HepG2 (cell line): ENCODE results near the gene PRDX3. TPM values are rescaled to one million over a fixed set of nuclear protein-coding genes. Genes with fewer than 3 reads are reported as not detected.

Experiments used
- BRD4 ChIP-seq: sonication (generic); formaldehyde crosslinking; IDR thresholded peaks from 2 replicates; pipeline ENCODE4 v1.4.0; 2020; ENCODE audit warnings: missing genetic modification reagents
- DNMT3B ChIP-seq: conservative IDR thresholded peaks from 2 replicates; pipeline ENCODE4 v1.6.1; 2016; ENCODE audit warnings: missing biosample characterization, control low read depth
- JUND ChIP-seq: sonication (generic); formaldehyde crosslinking; IDR thresholded peaks from 2 replicates; pipeline ENCODE4 v1.8.0; 2022; ENCODE audit warnings: mild to moderate bottlenecking, missing genetic modification reagents
- TEAD2 ChIP-seq: sonication (generic); formaldehyde crosslinking; IDR thresholded peaks from 2 replicates; pipeline ENCODE4 v1.9.0; 2021; ENCODE audit warnings: missing genetic modification reagents
- TEAD3 ChIP-seq: optimal IDR thresholded peaks from 2 replicates; pipeline ENCODE3; 2016; ENCODE audit warnings: borderline replicate concordance
- ZNF124 ChIP-seq: sonication (generic); formaldehyde crosslinking; IDR thresholded peaks from 2 replicates; pipeline ENCODE4 v1.4.0; 2020; ENCODE audit warnings: missing genetic modification reagents
- ZNF335 ChIP-seq: sonication (generic); formaldehyde crosslinking; IDR thresholded peaks from 2 replicates; pipeline ENCODE4 v1.4.0; 2020; ENCODE audit warnings: missing genetic modification reagents
- ZNF44 ChIP-seq: sonication (generic); formaldehyde crosslinking; IDR thresholded peaks from 2 replicates; pipeline ENCODE4 v1.5.1; 2020; ENCODE audit warnings: mild to moderate bottlenecking, missing genetic modification reagents
- ZNF841 ChIP-seq: sonication (generic); formaldehyde crosslinking; IDR thresholded peaks from 2 replicates; pipeline ENCODE4 v1.8.1; 2023; ENCODE audit warnings: missing genetic modification reagents, borderline replicate concordance
- polyA plus RNA-seq, 8 experiments: library from polyadenylated mRNA; depleted of rRNA in 3 of 8; stranded (reverse) in 7 of 8; unstranded in 1 of 8; fragments of >200 nt; fragmentation: Illumina TruSeq in 4 of 8; extraction: Trizol in 4 of 8; gene quantifications; 2 replicates each; pipeline versions ENCODE4 v1.2.1 to v1.2.3, GENCODE V29; 2011 to 2016; ENCODE audit warnings: low read depth in 4 of 8, missing spikeins in 1 of 8, mixed read lengths in 1 of 8; ENCODE audit not compliant: insufficient read depth in 1 of 8
- total RNA-seq, 5 experiments: library from RNA; depleted of rRNA; stranded (reverse); fragments of >200 nt; fragmentation: Illumina TruSeq; extraction: Trizol; gene quantifications; 2 replicates each; pipeline ENCODE4 v1.2.3, GENCODE V29; 2016; ENCODE audit warnings: low read depth in 1 of 5
- TF ChIP-seq, protein P1 (sequence below): sonication (generic); formaldehyde crosslinking; IDR thresholded peaks from 2 replicates; pipeline ENCODE4 v1.9.0; 2021; ENCODE audit warnings: missing genetic modification reagents, borderline replicate concordance
- TF ChIP-seq, protein P2 (sequence below): sonication (generic); formaldehyde crosslinking; IDR thresholded peaks from one replicate; pipeline ENCODE4 v1.5.1; 2020; ENCODE audit warnings: mild to moderate bottlenecking, missing genetic modification reagents; ENCODE audit errors: not compliant biosample characterization
- TF ChIP-seq, protein P3 (sequence below): sonication (generic); formaldehyde crosslinking; IDR thresholded peaks from 2 replicates; pipeline ENCODE4 v1.4.0; 2020; ENCODE audit warnings: missing genetic modification reagents, borderline replicate concordance
- TF ChIP-seq, protein P4 (sequence below): sonication (generic); formaldehyde crosslinking; IDR thresholded peaks from 2 replicates; pipeline ENCODE4 v1.8.1; 2023; ENCODE audit warnings: missing genetic modification reagents, mild to moderate bottlenecking, borderline replicate concordance

The PRDX3 gene
- total and polyA plus RNA-seq, 2 of the 13 experiments (the other 11 are each of a cell fraction or from before 2014, with no cell fraction given) = 407 to 565 TPM

DNA sequence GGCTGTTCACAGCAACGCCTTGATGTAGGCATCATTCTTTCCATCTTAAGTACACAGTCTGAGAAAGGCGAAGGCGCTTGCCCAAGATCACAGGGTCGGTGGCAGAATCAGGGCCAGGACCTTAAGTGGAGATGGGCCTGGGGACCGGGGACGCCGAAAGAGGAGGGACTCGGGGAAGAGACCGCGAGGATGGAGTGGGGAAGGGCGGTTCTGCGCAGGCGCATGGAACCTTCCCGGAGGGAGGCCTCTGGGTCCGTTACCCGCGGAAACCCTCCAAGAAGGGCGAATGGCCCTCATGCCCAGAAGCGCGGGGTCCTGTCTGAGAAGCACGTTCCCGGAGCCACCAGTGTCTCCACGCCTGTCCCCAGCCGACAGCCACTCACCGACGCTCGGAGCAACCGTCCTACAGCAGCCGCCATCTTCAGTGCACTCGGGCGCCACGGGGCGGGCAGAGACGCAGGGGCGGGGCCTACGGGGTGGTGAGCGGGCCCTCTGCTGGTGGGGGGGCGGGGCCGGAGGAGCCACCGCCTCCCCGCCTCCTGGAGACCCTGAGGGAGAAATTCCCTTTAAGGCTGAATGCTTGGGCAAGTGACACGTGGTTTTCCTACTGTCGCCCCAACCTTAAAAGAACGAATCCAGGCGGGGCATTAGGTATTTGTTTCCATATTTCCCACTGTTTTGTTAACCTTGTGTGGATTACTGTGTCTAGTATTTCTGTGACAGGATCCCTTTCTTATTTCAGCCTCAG is at the start of gene PRDX3 (continued):
- TF ChIP-seq ZNF44 (CRISPR knock-in tag) (no peak), TEAD2 (0 out of 2 replicates have a peak, but pooled peaks have one; percentile 50), TEAD3 (CRISPR knock-in tag) (peak; percentile 6), BRD4 (CRISPR knock-in tag) (peak; percentile 74; the same call in 1 of the 2 replicates), ZNF124 (CRISPR knock-in tag) (0 out of 2 replicates have a peak, but pooled peaks have one; percentile 69), ZNF335 (CRISPR knock-in tag) (peak; percentile 48), ZNF841 (CRISPR knock-in tag) (no peak), JUND (CRISPR knock-in tag) (no peak; the same call in 1 of the 2 replicates), DNMT3B (CRISPR knock-in tag) (no peak)
- TF ChIP-seq, protein P1, sequence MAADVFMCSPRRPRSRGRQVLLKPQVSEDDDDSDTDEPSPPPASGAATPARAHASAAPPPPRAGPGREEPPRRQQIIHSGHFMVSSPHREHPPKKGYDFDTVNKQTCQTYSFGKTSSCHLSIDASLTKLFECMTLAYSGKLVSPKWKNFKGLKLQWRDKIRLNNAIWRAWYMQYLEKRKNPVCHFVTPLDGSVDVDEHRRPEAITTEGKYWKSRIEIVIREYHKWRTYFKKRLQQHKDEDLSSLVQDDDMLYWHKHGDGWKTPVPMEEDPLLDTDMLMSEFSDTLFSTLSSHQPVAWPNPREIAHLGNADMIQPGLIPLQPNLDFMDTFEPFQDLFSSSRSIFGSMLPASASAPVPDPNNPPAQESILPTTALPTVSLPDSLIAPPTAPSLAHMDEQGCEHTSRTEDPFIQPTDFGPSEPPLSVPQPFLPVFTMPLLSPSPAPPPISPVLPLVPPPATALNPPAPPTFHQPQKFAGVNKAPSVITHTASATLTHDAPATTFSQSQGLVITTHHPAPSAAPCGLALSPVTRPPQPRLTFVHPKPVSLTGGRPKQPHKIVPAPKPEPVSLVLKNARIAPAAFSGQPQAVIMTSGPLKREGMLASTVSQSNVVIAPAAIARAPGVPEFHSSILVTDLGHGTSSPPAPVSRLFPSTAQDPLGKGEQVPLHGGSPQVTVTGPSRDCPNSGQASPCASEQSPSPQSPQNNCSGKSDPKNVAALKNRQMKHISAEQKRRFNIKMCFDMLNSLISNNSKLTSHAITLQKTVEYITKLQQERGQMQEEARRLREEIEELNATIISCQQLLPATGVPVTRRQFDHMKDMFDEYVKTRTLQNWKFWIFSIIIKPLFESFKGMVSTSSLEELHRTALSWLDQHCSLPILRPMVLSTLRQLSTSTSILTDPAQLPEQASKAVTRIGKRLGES (CRISPR knock-in tag) = no peak
- TF ChIP-seq, protein P2, sequence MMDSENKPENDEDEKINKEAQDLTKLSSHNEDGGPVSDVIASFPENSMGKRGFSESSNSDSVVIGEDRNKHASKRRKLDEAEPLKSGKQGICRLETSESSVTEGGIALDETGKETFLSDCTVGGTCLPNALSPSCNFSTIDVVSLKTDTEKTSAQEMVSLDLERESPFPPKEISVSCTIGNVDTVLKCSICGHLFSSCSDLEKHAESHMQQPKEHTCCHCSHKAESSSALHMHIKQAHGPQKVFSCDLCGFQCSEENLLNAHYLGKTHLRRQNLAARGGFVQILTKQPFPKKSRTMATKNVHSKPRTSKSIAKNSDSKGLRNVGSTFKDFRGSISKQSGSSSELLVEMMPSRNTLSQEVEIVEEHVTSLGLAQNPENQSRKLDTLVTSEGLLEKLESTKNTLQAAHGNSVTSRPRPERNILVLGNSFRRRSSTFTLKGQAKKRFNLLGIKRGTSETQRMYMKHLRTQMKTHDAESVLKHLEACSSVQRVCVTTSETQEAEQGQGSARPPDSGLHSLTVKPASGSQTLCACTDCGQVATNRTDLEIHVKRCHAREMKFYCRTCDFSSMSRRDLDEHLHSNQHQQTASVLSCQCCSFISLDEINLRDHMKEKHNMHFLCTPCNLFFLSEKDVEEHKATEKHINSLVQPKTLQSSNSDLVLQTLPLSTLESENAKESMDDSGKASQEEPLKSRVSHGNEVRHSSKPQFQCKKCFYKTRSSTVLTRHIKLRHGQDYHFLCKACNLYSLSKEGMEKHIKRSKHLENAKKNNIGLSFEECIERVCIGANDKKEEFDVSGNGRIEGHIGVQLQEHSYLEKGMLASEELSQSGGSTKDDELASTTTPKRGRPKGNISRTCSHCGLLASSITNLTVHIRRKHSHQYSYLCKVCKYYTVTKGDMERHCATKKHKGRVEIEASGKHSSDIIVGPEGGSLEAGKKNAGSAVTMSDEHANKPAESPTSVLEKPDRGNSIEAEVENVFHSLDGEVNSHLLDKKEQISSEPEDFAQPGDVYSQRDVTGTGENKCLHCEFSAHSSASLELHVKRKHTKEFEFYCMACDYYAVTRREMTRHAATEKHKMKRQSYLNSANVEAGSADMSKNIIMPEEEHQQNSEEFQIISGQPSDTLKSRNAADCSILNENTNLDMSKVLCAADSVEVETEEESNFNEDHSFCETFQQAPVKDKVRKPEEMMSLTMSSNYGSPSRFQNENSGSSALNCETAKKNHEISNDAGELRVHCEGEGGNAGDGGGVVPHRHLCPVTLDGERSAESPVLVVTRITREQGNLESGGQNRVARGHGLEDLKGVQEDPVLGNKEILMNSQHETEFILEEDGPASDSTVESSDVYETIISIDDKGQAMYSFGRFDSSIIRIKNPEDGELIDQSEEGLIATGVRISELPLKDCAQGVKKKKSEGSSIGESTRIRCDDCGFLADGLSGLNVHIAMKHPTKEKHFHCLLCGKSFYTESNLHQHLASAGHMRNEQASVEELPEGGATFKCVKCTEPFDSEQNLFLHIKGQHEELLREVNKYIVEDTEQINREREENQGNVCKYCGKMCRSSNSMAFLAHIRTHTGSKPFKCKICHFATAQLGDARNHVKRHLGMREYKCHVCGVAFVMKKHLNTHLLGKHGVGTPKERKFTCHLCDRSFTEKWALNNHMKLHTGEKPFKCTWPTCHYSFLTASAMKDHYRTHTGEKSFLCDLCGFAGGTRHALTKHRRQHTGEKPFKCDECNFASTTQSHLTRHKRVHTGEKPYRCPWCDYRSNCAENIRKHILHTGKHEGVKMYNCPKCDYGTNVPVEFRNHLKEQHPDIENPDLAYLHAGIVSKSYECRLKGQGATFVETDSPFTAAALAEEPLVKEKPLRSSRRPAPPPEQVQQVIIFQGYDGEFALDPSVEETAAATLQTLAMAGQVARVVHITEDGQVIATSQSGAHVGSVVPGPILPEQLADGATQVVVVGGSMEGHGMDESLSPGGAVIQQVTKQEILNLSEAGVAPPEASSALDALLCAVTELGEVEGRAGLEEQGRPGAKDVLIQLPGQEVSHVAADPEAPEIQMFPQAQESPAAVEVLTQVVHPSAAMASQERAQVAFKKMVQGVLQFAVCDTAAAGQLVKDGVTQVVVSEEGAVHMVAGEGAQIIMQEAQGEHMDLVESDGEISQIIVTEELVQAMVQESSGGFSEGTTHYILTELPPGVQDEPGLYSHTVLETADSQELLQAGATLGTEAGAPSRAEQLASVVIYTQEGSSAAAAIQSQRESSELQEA = no peak
- TF ChIP-seq, protein P3, sequence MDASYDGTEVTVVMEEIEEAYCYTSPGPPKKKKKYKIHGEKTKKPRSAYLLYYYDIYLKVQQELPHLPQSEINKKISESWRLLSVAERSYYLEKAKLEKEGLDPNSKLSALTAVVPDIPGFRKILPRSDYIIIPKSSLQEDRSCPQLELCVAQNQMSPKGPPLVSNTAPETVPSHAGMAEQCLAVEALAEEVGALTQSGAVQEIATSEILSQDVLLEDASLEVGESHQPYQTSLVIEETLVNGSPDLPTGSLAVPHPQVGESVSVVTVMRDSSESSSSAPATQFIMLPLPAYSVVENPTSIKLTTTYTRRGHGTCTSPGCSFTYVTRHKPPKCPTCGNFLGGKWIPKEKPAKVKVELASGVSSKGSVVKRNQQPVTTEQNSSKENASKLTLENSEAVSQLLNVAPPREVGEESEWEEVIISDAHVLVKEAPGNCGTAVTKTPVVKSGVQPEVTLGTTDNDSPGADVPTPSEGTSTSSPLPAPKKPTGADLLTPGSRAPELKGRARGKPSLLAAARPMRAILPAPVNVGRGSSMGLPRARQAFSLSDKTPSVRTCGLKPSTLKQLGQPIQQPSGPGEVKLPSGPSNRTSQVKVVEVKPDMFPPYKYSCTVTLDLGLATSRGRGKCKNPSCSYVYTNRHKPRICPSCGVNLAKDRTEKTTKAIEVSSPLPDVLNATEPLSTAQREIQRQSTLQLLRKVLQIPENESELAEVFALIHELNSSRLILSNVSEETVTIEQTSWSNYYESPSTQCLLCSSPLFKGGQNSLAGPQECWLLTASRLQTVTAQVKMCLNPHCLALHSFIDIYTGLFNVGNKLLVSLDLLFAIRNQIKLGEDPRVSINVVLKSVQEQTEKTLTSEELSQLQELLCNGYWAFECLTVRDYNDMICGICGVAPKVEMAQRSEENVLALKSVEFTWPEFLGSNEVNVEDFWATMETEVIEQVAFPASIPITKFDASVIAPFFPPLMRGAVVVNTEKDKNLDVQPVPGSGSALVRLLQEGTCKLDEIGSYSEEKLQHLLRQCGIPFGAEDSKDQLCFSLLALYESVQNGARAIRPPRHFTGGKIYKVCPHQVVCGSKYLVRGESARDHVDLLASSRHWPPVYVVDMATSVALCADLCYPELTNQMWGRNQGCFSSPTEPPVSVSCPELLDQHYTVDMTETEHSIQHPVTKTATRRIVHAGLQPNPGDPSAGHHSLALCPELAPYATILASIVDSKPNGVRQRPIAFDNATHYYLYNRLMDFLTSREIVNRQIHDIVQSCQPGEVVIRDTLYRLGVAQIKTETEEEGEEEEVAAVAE (CRISPR knock-in tag) = peak; percentile 39; the same call in 1 of the 2 replicates
- TF ChIP-seq, protein P4, sequence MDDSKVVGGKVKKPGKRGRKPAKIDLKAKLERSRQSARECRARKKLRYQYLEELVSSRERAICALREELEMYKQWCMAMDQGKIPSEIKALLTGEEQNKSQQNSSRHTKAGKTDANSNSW (CRISPR knock-in tag) = no peak
